NCI-H82 (cell line): ENCODE measurements around the gene ABHD14A.
A peak's percentile ranks its signal among the peaks of the same experiment; 100 is the strongest.
"Not testable (repeated sequence)": the region's sequence is repeated elsewhere in the genome, so short reads cannot be mapped to it uniquely, and the experiment has no call there.

Source experiments
- DNase-seq: peaks from one replicate; lab custom pipeline; 2025; lab: John Stamatoyannopoulos, UW

The ABHD14A gene

GRCh38 chr3:51974963-51975851, at the start of gene ABHD14A:
ABHD14A (plus strand) TSS chr3:51975064; CDS start chr3:51975136, 72 bp downstream.
- peak; percentile 69 for DNase-seq

DNA sequence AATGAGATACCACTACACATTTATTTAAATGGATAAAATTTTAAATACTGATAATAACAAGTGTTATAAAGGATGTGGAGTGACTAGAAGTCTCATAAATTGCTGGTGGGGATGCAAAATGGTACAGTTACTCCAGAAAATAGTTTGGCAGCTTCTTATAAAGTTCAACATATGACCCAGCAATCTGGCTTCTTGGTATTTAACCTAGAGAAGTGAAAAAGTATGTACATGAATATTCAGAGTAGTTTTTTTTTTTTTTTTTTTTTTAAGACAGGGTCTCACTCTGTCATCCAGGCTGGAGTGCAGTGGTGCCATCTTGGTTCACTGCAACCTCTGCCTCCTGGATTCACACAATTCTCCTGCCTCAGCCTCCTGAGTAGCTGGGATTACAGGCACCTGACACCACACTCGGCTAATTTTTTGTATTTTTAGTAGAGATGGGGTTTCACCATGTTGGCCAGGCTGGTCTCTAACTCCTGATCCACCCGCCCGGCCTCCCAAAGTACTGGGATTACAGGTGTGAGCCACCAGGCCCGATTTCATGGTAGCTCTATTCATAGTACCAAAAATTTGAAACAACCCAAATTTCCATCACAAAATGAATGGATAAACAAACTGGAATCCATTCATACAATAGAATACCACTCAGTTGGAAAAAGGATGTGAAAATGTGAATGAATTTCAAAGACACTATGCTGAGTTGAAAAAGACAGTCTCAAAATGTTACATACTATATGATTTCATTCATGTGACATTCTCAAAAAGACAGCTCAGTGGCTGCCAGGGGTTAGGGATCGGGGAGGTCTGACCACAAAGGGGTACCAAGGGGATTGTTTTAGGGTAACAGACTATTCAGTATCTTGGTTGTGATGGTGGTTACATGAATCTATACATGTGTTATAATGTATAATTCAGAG, 47.5 kb upstream of the ABHD14A start:
- no peak for DNase-seq

DNA sequence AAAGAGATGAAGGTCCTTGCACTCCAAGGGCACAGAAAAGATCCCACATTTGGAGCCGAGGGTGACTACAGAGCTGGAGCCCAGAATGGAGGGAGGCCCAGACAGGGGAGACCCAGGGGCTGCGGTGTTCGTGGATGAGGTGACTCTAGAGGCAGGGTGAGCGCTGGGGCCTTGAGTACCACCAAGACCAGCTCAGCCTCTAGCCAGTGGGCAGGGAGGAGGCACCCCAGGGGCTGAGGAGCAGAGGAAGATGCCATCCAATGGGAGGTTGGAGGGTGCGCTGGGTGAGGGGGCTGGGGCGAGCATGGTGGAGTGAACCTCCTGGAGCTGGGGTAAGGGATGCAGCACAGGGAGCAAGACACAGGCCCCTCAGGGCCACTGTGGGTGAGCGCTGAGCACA, 46.4 kb upstream of the ABHD14A start:
- DNase-seq, result no peak

DNA sequence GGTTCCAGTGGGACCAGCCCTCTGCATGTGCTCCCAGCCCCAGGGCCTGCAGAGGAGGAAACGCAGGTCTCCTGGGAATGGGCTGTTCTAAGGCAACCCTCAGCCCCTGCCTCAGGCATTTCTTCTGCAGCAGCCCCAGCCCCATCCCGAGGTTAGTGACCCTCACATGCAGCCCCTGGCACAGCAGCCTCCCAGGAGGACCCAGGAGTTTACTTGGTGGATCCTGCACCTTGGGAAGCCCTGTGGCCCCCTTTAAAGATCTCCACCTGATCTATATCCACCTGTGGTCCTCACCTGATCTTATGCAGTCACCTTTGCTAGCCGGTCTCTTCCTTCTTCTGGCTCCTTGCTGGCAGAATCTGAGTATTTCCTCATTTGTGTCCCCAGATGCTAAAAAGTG, 45.9 kb upstream of the ABHD14A start:
- DNase-seq, result not testable (repeated sequence)

GRCh38 chr3:51929420-51930003, 45.4 kb upstream of the ABHD14A start:
- no peak for DNase-seq

DNA sequence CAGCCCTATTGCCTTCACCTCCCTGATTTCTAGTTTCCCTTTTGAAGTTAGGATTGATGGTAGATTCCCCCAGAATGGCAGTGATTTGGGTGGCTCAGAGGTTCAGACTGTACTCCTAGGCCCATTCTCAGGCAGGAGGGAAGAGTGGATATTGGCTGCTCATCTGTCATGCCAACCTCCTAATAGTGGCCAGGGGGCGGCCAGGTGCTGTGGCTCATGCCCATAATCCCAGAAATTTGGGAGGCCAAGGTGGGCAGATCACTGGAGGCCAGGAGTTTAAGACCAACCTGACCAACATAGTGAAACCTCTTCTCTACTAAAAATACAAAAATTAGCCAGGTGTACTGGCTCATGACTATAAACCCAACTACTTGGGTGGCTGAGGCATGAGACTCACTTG, 44.4 kb upstream of the ABHD14A start:
- no peak for DNase-seq

DNA sequence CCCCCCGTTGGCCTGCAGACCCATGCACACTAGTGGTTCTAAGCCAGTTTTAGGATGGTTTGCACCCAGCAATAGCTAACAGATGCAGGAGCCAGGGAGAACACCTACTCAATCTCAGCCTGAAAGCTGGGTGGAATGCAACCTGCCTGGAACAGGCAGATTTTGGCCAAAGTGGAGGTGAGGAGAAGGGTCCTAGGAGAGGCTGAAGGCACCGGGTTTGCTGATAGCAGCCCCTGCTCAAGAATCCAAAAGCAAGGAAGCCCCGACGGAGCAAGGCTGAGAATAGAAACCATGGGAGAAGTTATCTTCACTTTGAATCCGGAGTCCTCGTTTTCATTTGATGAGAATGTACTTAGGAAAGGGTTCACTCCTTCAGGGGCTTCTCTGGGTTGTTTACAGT, 43.1 kb upstream of the ABHD14A start:
- no peak for DNase-seq

DNA sequence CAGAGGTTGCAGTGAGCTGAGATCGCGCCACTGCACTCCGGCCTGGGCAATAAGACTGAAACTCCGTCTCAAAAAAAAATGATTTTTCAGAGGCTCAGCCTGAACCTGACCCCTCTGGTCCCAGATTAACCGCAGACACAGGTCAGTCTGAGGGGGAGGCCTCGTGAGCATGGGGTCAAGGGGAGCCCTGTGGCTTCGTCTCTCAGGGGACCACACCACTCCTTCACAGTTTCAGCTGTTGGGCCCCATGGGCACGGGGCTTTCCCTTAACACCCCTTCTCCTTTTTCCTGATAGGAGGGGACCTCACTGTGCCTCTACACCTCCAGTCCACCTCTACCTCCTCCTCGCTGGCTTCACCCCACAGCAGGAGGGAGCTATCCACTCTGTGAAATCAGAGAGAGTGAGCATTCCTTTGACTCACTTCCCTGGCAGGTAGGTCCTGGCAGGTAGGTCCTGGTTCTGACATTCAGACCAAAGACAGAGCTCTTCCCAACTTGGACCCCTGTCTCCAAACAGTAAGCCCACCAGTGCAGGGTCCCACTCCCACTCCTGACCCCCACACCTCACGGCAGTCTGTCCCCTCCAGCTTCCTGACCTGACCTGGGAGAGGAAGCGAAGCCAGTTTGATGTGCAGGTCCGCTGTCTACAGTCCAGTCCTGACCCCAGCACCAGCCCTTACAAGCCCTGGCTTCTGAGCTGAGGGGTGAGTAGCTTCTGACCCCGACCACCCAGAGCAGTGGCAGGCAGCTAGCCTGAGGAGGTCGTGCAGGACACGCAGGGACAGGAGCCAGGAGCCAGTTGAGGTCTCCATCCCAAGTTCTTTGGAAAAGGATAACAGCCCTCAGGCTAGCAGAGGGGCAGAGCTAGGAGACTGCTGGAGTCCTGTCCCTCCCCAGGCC, 42.1 kb upstream of the ABHD14A start:
- DNase-seq, result no peak

DNA sequence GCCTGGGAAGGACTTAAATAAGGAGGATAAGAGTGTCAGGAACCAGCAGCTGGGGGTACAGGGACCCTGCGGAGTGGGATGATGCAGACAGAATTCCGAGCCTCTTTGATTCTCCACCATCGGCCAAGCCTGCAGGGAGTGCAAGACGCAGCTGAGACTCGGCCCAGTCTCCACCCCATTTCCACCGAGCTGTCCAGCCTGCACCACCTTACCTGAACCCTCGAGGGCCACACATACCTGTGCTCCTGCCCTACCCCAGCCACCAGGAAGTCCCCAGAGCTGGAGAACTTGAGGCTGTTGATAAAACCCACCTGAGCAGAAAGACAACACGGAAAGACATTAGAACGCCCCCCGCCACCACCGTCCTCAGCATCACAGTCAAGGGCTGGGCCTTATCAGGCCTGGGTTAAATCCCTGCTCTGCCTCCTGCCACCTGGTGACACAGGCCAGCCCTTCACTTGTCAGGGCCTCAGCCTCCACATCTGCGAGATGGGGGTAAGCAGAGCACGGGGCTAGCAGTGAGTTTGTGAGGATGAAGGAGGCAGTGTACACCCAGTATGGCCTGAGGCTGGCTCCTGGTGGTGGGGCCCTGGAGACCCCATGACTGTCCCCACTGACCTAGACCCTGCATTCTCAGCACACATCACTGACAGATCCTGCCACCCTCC, 41.3 kb upstream of the ABHD14A start:
- DNase-seq, result no peak

DNA sequence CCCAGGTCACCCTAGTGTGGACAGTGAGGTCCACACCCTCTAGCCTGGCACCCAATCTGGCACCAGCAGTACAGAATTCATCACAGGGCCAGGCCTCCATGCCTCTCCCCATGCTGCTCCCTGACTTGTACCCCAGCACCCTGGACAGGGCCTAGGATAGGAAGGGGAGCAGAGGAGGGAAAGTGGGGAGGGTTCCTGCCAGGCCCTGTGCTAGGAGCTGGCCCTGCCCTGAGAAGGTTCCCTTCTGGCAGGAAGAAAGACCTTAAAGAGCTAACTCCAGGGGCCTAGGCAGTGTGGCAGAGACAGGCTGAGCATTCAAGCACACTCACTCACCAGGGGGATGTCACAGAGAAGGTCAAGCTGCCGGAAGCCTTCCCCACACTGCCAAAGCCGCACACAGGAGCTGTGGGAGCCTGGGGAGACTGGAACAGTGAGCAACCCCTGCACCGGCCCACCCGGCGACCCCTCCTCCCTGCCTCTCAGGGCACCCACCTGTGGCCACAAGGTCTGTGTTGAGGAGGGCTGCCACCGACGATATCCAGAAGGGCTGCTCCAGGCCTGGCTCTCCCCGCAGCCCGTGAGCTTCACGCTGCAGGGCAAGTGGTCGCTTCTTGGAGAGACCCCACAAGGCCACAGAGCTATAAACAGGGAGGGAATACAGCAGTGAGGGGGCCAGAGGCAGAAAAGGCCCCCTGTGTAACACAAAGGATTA, 40.6 kb upstream of the ABHD14A start:
- no peak for DNase-seq

GRCh38 chr3:51934991-51935885, 39.6 kb upstream of the ABHD14A start:
- no peak for DNase-seq

DNA sequence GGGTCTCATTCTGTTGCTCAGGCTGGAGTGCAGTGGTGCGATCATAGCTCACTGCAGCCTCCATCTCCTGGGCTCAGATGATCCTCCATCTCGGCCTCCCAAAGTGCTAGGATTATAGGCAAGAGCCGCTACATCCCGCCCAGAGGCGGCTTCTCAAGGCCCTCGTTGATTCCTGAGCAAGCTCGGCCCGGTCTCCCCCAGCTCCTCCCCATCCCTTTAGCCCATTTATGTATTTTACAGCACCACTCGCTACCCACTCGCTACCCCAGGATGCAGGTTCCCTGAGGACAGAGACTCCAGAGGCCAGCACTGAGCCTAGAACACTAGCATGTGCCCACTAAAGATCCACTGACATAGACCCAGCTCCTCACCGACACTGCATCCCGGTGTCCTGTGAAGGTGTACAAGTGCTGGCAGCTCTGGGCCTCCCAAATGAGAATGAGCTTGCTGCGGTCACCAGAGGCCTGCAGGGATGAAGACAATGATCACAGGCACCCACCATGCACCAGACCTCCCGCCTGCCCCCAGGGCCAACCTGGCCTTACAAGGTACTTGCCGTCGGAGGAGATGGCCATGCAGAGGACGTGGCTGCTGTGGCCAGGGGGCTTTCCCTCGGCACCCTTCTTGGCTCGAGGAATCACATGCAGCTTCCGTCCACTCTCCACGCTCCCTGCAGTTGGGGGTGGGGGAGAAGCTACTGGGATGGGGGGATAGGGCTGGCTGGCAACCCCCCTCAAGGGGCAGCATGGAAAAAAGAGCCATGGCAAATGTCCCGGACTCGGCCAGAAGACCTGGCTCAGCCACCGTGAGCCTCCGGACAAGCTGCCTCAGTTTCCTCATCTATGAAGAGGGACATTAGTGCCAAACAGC, 38.7 kb upstream of the ABHD14A start:
- no peak for DNase-seq

DNA sequence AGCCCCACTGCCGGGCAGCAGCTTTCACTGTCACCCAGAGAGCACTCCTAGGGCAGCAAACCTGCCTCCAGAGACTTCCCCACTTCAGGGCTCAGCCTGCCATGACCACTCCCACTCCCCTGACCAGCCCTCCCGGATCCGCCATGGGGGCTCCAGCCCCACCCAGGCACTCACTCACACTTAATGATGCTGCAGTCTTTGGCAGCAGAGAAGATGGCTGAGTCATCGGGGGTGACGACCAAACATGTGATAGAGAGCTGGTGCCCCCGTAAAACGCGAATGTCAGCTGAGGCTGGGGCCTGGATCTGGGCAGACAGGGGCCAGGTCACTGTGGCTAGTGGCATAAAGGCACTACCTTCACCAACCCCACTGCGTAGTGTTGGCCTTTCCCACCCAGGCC, 37.9 kb upstream of the ABHD14A start:
- no peak for DNase-seq

DNA sequence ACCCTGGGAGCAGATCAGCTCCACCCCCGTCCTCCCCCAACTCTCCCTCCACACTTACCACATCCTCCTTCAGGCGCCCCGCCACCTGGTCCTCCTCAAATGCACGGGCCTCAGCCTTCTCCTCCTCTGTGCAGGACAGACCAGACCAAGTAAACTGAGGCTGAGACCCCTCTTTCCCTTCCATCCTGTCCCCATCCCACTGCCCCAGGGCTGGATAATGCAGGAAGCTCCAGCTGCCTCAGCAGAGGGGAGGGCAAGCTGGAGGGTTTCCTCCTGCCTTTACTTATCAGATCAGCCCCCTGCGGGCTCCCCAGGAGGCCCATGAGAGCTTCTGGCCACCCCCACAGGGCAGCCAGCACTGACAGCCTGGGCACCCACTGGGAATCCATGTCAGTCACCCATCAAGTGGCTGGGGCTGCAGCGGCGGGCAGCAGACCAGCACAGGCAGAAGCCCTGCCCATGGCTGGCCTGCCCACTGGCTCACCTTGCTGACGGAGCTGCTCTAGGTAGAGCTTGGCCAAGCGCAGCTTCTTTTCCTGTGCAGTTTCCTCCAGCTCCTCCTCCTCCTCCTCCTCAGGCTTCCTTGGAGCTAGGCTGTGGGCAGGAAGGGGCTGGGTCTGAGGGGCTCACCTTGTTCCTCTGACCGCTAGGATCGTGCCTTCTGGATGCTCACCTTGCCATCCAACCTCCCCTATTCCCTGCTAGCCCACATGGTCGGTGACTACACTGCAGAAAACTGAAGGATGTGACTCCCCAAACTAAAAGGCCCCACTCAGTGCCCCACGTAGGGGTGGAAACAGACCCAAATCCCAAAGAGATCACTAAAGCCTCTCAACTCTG, 37.0 kb upstream of the ABHD14A start:
- no peak for DNase-seq

DNA sequence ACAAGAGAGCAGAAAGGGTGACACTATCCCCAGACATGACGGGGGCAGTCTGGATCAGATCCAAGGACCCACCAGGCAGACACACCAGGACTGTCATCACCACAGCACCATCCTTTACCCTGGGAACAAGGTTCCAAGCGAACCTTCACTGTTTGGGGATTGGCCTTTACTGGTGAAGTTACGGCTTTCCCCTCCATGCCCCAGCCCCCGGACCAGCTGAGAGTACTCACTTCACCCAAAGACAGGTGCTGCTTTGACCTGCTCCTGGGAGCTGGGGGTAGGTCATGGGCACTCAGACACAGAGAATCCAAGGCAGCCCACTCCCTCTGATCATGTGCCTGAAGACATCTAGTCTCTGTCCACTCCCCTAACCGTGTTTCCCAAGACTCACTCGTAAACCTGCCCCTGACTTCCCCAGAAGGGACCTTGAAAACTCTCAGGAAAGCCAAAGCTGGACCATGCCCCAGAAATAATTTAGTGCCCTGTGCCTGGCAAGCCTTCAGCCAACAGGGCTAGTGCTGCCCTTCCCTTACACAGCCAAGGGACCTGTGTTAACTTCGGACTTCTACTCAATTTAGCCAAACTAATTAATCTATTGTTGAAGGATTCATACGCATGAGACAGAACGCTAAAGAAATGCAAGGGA, 36.0 kb upstream of the ABHD14A start:
- DNase-seq, result no peak

DNA sequence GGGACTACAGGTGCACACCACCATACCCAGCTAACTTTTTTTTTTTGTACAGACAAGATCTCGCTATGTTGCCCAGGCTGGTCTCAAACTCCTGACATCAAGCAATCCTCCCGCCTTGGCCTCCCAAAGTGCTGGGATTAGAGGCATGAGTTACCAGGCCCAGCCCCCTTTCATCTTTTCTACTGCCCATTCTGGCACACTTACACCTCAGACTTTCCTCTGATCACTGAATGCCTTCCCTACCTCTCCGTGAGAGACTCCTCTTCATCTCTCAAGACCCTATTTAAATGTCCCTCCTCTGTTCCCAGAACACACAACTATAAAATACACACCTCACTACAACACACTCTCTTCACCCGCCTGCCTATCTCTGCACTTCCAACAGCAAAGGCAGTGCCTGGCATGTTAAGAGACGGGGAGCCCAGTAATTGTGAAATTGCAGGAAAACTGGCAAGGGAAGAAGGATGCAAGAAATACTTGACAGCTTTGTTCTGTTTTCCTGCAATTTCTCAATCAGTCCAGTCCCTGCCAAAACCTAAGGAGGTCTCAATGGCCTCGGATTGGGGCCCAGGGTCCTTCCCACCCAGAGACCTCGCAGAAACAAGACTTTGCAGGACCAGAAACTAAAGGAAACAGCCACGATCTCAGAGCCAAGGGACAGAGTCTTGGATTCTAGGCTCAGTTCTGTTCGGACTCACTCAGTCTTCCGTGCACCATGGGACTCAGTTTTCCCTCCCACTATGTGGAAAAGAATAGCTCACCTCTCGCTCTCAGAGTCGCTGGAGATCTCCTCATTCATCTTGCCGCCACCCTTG, 34.0 kb upstream of the ABHD14A start:
- no peak for DNase-seq
